ENCODE results near the gene PTPN14. TPM values are rescaled to one million over a fixed set of nuclear protein-coding genes. Genes with fewer than 3 reads are reported as not detected.

The PTPN14 gene
- total RNA-seq, 4 donors from 2014 or later, result 4.5 to 9.7 (median 7.1) TPM

GRCh38 chr1:214383381-214384372 lies 167.7 kb downstream of the PTPN14 start:
- no peaks in the 10 kb centered on the region for H3K36me3 ChIP-seq
- in situ Hi-C loops (cut with MboI; ENCODE audit: low pct_ligation_motif_present in 1 of 4, low pct_unique_long_range_greater_than_20kb in 1 of 4, low sequenced_read_pairs in 3 of 4) (no loop called here), intact Hi-C loops (cut with DNase I; ENCODE audit: low total_unique reads) (no loop called here)
- H3K4me3 ChIP-seq, result no peak overlapping the region
- no peaks in the 10 kb centered on the region for H3K4me1 ChIP-seq
- no peak overlapping the region for H3K27ac ChIP-seq
- no peak for TF ChIP-seq POLR2A (IDR thresholded peaks at IDR 0.05)
- TF ChIP-seq POLR2AphosphoS5 (IDR thresholded peaks at IDR 0.05), result no peak
- no peaks in the 10 kb centered on the region for H3K9me3 ChIP-seq
- DNase-seq, result no peak
- no peaks in the 10 kb centered on the region for H3K27me3 ChIP-seq
- 93 to 100% methylated on average over 1 to 40 of the region's 45 CpGs for WGBS, 2 donors (ENCODE audit: low coverage in 1 of 2)

GRCh38 chr1:214380986-214381695 lies 170.3 kb downstream of the PTPN14 start:
- no peaks in the 10 kb centered on the region for H3K9me3 ChIP-seq
- intact Hi-C loops (cut with DNase I; ENCODE audit: low total_unique reads) (no loop called here), in situ Hi-C loops (cut with MboI; ENCODE audit: low pct_ligation_motif_present in 1 of 4, low pct_unique_long_range_greater_than_20kb in 1 of 4, low sequenced_read_pairs in 3 of 4) (no loop called here)
- H3K36me3 ChIP-seq, result peaks cover 0 to under 1% (median 0%) of the 10 kb centered on the region in 4 donors
- 71 to 72% methylated on average over 1 of the region's 1 CpG for WGBS, 2 donors (ENCODE audit: low coverage in 1 of 2)
- H3K27me3 ChIP-seq, result no peaks in the 10 kb centered on the region
- no peak for DNase-seq
- H3K4me3 ChIP-seq, result no peak overlapping the region
- peak overlapping the region in 1 of 4 donors; percentile 28 for H3K27ac ChIP-seq
- peaks cover 0 to 4% (median 0%) of the 10 kb centered on the region in 4 donors for H3K4me1 ChIP-seq
- TF ChIP-seq POLR2AphosphoS5 (IDR thresholded peaks at IDR 0.05) (no peak), EP300 (IDR thresholded peaks at IDR 0.05; ENCODE audit: low read depth) (no peak), CTCF (IDR thresholded peaks at IDR 0.05) (no peak), POLR2A (IDR thresholded peaks at IDR 0.05) (no peak)

- Histone ChIP-seq H3K9me3 (no peaks in the 10 kb centered on the region), H3K36me3 (peaks cover 0 to 3% (median 0%) of the 10 kb centered on the region in 4 donors), H3K4me3 (no peak overlapping the region), H3K27me3 (no peaks in the 10 kb centered on the region), H3K4me1 (peaks cover 0 to 4% (median 0%) of the 10 kb centered on the region in 4 donors), H3K27ac (peak overlapping the region in 1 of 4 donors; percentile 28)
- DNase-seq, result no peak
- in situ Hi-C loops (cut with MboI; ENCODE audit: low pct_ligation_motif_present in 1 of 4, low pct_unique_long_range_greater_than_20kb in 1 of 4, low sequenced_read_pairs in 3 of 4), result no loop called here
- 65% methylated on average over 3 of the region's 3 CpGs; no CpG with 5 or more reads in 1 of the 2 donors for WGBS, 2 donors (ENCODE audit: low coverage in 1 of 2)
- TF ChIP-seq EP300 (IDR thresholded peaks at IDR 0.05; ENCODE audit: low read depth) (no peak), POLR2A (IDR thresholded peaks at IDR 0.05) (no peak), POLR2AphosphoS5 (IDR thresholded peaks at IDR 0.05) (no peak), CTCF (IDR thresholded peaks at IDR 0.05) (no peak)
- intact Hi-C loops (cut with DNase I; ENCODE audit: low total_unique reads), result no loop called here
Observed at GRCh38 chr1:214380396-214380795, 171.0 kb downstream of the PTPN14 start.

GRCh38 chr1:214379236-214379970 lies 172.0 kb downstream of the PTPN14 start:
- no peak for DNase-seq
- no peak overlapping the region for H3K27ac ChIP-seq
- TF ChIP-seq CTCF (IDR thresholded peaks at IDR 0.05) (no peak), POLR2AphosphoS5 (IDR thresholded peaks at IDR 0.05) (no peak), POLR2A (IDR thresholded peaks at IDR 0.05) (no peak), EP300 (IDR thresholded peaks at IDR 0.05; ENCODE audit: low read depth) (no peak)
- H3K4me3 ChIP-seq, result no peak overlapping the region
- WGBS, 2 donors (ENCODE audit: low coverage in 1 of 2), result 58 to 79% methylated on average over 2 to 6 of the region's 6 CpGs
- in situ Hi-C loops (cut with MboI; ENCODE audit: low pct_ligation_motif_present in 1 of 4, low pct_unique_long_range_greater_than_20kb in 1 of 4, low sequenced_read_pairs in 3 of 4) (no loop called here), intact Hi-C loops (cut with DNase I; ENCODE audit: low total_unique reads) (no loop called here)
- no peaks in the 10 kb centered on the region for H3K27me3 ChIP-seq
- peaks cover 0 to 4% (median 0%) of the 10 kb centered on the region in 4 donors for H3K4me1 ChIP-seq
- no peaks in the 10 kb centered on the region for H3K9me3 ChIP-seq
- H3K36me3 ChIP-seq, result peaks cover 0 to 3% (median 0%) of the 10 kb centered on the region in 4 donors

Measured in transverse colon (tissue), 4 donors.